Loucy (cell line): ENCODE results near the gene SH3RF1.

Experiments
- EZH2phosphoT487 ChIP-seq: fragments of 200-600 bp; IDR thresholded peaks from 2 replicates; pipeline ENCODE4 v1.6.1; 2018; ENCODE audit warnings: antibody characterized with exemption, mild to moderate bottlenecking, moderate library complexity, borderline replicate concordance
- TF ChIP-seq, protein P1 (sequence below): fragments of 200-600 bp; sonication (generic); conservative IDR thresholded peaks from 2 replicates; pipeline ENCODE4 v1.5.1; 2014; ENCODE audit warnings: mild to moderate bottlenecking, antibody characterized with exemption, low read length

GRCh38 chr4:169092889-169093522, 177.8 kb downstream of the SH3RF1 start:
- TF ChIP-seq, protein P1, sequence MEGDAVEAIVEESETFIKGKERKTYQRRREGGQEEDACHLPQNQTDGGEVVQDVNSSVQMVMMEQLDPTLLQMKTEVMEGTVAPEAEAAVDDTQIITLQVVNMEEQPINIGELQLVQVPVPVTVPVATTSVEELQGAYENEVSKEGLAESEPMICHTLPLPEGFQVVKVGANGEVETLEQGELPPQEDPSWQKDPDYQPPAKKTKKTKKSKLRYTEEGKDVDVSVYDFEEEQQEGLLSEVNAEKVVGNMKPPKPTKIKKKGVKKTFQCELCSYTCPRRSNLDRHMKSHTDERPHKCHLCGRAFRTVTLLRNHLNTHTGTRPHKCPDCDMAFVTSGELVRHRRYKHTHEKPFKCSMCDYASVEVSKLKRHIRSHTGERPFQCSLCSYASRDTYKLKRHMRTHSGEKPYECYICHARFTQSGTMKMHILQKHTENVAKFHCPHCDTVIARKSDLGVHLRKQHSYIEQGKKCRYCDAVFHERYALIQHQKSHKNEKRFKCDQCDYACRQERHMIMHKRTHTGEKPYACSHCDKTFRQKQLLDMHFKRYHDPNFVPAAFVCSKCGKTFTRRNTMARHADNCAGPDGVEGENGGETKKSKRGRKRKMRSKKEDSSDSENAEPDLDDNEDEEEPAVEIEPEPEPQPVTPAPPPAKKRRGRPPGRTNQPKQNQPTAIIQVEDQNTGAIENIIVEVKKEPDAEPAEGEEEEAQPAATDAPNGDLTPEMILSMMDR: no peak
- TF ChIP-seq EZH2phosphoT487: no peak
